Brain pericyte (primary cell): Measurements from ENCODE around the gene THOC2.
"Not testable (repeated sequence)": the region's sequence is repeated elsewhere in the genome, so short reads cannot be mapped to it uniquely, and the experiment has no call there.

Source experiments
- DNase-seq: peaks from one replicate; pipeline ENCODE4 v3.0.0-alpha.2; 2012; ENCODE audit warnings: low read depth, low spot score

The THOC2 gene

GRCh38 chrX:123679733-123680460 is 53.0 kb downstream of the THOC2 start:
- DNase-seq, result not testable (repeated sequence)

- DNase-seq, result no peak
Observed at GRCh38 chrX:123675154-123675553, 57.7 kb downstream of the THOC2 start.

DNA sequence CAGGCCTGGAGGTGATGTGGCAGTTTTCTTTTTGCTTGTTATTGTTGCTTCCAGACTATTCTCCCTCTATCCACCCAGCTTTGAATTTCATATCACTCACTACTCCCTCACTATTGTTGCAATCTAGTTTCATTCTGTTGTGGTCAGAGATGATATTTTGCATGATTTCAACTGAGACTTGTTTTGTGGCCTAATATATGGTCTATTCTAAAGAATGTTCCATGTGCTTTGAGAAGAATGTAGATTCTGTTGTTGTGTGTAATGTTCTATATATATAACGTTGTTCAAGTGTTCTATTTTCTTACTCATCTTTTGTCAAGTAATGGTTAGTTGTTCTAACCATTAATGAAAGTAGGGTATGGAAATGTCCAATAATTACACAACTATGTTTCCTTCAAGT is 59.0 kb downstream of the THOC2 start:
- no peak for DNase-seq

DNA sequence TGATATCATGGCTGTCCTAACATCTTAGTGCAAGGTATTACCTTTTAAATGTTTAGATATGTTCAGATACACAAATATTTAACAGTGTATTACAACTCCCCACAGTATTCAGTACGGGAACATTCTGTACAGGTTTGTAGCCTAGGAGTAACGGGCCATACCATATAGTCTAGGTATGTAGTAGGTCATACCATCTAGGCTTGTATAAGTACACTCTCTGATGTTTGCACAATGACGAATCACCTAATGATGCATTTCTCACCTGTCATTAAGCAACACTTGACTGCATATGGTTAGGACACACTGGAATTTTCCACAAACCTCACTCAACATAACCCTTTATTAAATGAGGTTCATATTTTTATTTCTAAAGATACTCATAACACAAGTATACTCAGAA is 67.7 kb downstream of the THOC2 start:
- DNase-seq, result no peak

DNA sequence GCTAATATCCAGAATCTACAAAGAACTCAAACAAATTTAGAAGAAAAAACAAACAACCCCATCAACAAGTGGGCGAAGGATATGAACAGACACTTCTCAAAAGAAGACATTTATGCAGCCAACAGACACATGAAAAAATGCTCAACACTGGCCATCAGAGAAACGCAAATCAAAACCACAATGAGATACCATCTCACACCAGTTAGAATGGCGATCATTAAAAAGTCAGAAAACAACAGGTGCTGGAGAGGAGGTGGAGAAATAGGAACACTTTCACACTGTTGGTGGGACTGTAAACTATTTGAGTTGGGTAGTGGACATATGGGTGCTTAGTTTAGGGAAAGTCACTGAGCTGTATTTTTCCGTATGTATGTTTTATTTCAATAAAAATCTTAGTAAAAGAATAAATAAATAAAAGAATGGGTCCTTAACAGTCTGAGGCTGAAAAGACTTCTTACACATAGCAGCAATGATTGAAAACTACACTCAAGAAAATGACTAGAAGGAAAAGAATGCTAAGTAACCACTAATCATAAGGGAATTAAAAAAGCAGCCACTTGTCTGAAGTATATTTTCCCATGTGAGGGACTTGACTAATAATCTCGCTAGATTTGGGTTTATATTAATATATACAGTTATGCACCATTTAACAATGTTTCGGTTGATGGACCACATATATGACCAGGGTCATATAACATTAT is 68.2 kb downstream of the THOC2 start:
- not testable (repeated sequence) for DNase-seq

DNA sequence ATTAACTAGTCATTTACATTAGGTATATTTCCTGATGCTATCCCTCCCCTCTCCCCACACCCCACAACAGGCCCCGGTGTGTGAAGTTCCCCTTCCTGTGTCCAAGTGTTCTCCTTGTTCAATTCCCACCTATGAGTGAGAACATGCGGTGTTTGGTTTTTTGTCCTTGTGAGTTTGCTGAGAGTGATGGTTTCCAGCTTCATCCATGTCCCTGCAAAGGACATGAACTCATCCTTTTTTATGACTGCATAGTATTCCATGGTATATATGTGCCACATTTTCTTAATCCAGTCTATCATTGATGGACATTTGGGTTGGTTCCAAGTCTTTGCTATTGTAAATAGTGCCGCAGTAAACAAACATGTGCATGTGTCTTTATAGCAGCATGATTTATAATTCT is 69.1 kb downstream of the THOC2 start:
- not testable (repeated sequence) for DNase-seq

DNA sequence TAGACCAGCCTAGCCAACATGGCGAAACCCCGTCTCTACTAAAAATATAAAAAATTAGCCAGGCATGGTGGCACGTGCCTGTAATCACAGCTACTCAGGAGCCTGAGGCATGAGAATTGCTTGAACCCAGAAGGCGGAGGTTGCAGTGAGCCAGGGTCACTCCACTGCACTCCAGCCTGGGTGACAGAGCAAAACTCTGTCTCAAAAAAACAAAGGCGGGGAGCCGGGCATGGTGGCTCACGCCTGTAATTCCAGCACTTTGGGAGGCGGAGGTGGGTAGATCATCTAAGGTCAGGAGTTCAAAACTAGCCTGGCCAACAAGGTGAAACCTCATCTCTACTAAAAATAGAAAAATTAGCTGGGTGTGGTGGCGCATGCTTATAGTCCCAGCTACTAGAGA is 76.3 kb downstream of the THOC2 start:
- DNase-seq, result not testable (repeated sequence)

DNA sequence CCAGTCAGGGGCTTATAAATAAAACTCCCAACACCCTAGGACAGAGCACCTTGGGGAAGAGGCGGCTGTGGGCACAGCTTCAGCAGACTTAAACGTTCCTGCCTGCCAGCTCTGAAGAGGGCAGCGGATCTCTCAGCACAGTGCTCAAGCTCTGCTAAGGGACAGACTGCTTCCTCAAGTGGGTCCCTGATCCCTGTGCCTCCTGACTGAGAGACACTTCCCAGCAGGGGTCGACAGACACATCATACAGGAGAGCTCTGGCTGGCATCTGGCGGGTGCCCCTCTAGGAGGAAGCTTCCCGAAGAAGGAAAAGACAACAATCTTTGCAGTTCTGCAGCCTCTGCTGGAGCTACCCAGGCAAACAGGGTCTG is 84.1 kb downstream of the THOC2 start:
- DNase-seq, result not testable (repeated sequence)

DNA sequence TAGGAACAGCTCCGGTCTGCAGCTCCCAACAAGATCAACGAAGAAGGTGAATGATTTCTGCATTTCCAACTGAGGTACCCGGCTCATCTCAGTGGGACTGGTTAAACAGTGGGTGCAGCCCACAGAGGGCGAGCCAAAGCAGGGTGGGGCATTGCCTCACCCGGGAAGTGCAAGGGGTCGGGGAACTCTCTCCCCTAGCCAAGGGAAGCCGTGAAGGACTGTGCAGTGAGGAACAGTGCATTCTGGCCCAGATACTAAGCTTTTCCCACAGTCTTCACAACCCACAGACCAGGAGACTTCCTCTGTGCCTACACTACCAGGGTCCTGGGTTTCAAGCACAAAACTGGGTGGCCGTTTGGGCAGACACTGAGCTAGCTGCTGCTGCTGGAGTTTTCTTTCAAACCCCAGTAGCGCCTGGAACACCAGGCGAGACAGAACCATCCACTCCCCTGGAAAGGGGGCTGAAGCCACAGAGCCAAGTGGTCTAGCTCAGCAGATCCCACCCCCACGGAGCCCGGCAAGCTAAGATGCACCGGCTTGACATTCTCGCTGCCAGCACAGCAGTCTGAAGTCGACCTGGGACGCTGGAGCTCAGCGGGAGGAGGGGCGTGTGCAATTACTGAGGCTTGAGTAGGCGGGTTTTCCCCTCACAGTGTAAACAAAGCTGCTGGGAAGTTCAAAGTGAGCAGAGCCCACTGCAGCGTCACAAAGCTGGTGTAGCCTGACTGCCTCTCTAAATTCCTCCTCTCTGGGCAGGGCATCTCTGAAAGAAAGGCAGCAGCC is 84.6 kb downstream of the THOC2 start:
- DNase-seq, result peak; percentile 64

- no peak for DNase-seq
Observed at GRCh38 chrX:123647244-123647643, 85.6 kb downstream of the THOC2 start.

- no peak for DNase-seq
Observed at GRCh38 chrX:123629502-123629901, 103.3 kb downstream of the THOC2 start.

- DNase-seq, result no peak
Observed at GRCh38 chrX:123626962-123627361, 105.9 kb downstream of the THOC2 start.

DNA sequence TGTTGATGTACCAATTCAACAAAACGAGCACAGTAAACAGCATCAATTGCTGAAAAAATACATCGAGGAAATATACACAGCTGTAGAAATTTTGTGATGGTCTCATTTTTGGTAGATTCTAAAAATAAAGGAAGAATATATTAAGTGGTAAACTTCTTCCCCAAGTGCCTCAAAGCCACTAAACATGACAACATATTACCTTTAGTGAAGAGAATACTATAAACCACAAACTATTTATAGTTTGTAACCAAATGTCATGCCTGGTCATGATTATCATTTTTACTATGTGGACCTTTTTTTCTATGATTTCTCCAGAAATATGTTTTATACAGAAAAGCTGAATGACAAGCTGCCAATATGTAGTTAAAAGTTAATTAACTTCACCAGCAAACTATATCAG is 106.9 kb downstream of the THOC2 start:
- no peak for DNase-seq

DNA sequence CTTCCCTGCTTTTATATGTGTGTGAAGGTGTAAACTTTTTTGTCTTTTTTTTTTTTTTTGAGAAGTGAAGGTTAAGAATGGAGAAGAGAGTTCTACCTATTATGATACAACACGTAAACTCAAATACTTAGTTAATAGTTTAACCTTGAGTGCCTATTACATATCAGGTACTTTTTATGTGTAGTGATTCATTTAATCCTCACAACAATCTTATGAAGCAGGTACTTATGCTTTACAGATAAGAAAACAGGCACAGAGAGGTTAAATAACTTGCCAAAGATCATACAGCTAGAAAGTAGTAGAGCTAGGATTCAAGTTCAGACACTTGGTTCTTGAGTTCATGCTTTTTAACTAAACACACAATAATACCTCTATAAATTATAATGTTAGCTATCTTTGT is 107.4 kb downstream of the THOC2 start:
- no peak for DNase-seq

DNA sequence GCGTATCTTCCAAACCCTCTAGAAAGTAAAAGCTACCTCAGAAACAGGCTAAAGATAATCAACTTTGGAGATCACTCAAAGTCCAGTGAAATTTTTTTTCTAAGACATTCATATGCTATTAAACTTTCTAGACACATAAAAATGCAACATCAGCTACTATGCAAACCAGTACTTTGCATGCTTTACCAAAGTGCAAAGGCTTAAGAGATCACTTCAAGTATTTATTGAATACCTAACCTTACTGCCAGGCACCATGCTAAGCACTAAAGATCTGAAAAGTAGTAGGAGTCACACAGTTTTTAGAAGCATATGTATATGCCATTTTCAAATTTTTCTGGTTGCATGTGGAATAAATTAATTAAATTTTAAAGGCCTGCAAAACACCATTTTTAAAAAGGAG is 115.8 kb downstream of the THOC2 start:
- no peak for DNase-seq

- DNase-seq, result no peak
Observed at GRCh38 chrX:123610915-123611314, 121.9 kb downstream of the THOC2 start.

DNA sequence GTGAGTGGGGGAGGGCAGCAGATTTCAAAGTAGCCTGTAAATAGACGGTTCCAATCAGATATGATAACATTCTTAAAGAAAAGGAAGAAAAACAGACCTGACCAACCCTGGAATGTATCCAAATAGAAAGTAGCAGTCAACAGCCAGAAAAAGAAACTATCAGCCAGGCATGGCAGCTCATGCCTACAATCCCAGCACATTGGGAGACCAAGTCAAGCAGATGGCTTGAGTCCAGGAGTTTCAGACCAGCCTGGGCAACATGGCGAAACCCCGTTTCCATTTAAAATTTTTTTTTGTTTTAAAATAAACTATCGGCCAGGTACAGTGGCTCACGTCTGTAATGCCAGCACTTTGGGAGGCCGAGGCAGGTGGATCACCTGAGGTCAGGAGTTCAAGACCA is 125.0 kb downstream of the THOC2 start:
- no peak for DNase-seq

- DNase-seq, result no peak
Observed at GRCh38 chrX:123607270-123607669, 125.6 kb downstream of the THOC2 start.

- DNase-seq, result no peak
Observed at GRCh38 chrX:123603491-123603890, 129.4 kb downstream of the THOC2 start.

DNA sequence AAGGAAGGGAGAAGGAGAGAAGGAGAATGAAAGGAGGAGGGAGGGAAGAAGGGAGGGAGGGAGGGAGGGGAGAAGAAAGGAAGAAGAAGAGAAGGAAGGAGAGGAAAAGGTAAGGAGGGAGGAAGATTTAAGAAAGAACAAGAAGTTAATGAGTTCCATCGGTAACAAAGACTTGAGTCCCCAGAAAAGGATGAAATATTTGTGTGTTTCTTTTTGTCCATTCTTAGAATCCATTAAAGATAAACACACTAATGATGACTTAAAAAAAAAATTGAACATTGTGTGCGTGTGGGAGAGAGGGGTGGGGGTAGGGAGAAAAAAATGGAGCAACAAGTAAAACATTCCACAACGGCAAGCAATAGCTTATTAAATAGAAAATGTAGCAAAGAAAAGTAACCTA is 131.4 kb downstream of the THOC2 start:
- no peak for DNase-seq

- DNase-seq, result no peak
Observed at GRCh38 chrX:123600181-123600580, 132.7 kb downstream of the THOC2 start.

DNA sequence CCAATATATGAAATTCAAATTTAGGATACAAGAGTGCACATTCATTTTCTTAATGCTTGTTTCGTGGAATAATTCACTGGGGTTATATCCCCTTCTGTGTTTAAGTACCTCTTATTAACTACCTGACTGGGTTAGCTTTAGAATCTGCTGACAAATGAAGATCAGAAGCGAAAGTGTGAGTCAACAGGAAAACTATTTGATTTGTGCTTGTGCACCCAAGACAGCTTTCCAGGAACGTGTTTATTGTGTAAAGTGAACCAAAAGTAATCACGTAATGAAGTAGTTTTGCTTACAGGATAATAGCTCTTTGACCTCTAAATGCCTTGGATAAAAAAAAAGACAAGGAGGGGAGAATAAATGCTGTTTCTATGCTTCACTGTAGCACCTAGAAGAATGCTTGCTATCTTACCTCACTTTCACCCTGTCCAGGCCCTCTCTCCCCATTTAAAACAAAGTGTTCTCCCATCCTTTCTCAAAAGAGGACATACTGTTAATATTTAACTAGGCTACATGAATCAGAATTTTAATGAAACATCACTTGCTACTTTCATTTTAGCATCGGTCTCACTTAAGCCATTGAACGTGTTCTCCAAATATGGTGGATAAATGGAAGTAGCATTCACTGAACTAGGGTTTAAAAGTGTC is 141.9 kb downstream of the THOC2 start:
- DNase-seq, result no peak
